Lower leg skin (tissue), 3 donors: ENCODE results near the gene MOCS2.

ENCODE experiments used
- POLR2A ChIP-seq, 2 donors: fragments of 450-650 bp; IDR thresholded peaks; one replicate each; pipeline ENCODE4 v1.6.1; 2016 to 2017; ENCODE audit warnings: antibody characterized with exemption in 2 of 2, mild to moderate bottlenecking in 1 of 2, moderate library complexity in 1 of 2
- TF ChIP-seq, protein P1 (sequence below), 3 donors: fragments of 450-650 bp; IDR thresholded peaks; one replicate each; pipeline ENCODE4 v1.5.1; 2016; ENCODE audit warnings: antibody characterized with exemption in 3 of 3, mild to moderate bottlenecking in 3 of 3, moderate library complexity in 2 of 3

DNA sequence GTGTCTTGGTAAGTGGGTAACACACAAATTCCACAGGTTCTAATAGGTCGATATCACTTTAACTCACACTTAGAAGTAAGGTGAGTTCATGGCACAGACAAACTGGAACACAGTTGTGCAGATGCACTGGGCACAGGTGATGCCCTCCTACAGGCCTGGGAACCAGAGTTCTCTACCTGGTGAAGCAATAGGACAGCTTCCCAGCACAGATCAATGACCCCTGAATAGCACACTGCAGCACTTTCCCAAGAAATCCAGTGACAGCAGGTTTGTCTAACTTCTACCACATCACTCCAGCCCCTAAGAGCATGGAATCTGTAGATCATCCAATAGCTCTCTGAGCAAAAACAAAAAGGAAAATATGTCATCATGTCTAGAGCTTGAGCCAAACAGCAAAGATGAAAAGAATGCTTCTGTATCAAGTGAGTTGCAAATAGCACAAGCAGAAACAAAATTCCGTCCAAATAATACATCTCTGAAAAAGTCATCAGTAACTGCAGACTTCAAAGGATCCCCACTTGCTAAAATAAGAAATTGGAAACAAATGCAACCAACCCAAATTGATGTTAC, 33.5 kb downstream of the MOCS2 start:
- TF ChIP-seq, protein P1, sequence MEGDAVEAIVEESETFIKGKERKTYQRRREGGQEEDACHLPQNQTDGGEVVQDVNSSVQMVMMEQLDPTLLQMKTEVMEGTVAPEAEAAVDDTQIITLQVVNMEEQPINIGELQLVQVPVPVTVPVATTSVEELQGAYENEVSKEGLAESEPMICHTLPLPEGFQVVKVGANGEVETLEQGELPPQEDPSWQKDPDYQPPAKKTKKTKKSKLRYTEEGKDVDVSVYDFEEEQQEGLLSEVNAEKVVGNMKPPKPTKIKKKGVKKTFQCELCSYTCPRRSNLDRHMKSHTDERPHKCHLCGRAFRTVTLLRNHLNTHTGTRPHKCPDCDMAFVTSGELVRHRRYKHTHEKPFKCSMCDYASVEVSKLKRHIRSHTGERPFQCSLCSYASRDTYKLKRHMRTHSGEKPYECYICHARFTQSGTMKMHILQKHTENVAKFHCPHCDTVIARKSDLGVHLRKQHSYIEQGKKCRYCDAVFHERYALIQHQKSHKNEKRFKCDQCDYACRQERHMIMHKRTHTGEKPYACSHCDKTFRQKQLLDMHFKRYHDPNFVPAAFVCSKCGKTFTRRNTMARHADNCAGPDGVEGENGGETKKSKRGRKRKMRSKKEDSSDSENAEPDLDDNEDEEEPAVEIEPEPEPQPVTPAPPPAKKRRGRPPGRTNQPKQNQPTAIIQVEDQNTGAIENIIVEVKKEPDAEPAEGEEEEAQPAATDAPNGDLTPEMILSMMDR (IDR thresholded peaks at IDR 0.05) = no peak
- TF ChIP-seq POLR2A (IDR thresholded peaks at IDR 0.05) = no peak
